ENCODE data around the gene FOXS1.

FOXS1 gene

GRCh38 chr20:31868853-31869672 is 23.7 kb upstream of the FOXS1 start:
- no peak for DNase-seq (ENCODE audit: low read depth)
- TF ChIP-seq, protein P1, sequence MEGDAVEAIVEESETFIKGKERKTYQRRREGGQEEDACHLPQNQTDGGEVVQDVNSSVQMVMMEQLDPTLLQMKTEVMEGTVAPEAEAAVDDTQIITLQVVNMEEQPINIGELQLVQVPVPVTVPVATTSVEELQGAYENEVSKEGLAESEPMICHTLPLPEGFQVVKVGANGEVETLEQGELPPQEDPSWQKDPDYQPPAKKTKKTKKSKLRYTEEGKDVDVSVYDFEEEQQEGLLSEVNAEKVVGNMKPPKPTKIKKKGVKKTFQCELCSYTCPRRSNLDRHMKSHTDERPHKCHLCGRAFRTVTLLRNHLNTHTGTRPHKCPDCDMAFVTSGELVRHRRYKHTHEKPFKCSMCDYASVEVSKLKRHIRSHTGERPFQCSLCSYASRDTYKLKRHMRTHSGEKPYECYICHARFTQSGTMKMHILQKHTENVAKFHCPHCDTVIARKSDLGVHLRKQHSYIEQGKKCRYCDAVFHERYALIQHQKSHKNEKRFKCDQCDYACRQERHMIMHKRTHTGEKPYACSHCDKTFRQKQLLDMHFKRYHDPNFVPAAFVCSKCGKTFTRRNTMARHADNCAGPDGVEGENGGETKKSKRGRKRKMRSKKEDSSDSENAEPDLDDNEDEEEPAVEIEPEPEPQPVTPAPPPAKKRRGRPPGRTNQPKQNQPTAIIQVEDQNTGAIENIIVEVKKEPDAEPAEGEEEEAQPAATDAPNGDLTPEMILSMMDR (conservative IDR thresholded peaks at IDR 0.05; ENCODE audit: control insufficient read depth, insufficient read depth, low read depth, low read length), result no peak
- no peak overlapping the region for H3K4me3 ChIP-seq (ENCODE audit: control insufficient read depth, low read depth, low read length)

- no peak overlapping the region for H3K4me3 ChIP-seq (ENCODE audit: control insufficient read depth, low read depth, low read length)
- TF ChIP-seq, protein P1 (conservative IDR thresholded peaks at IDR 0.05; ENCODE audit: control insufficient read depth, insufficient read depth, low read depth, low read length), result no peak
- no peak for DNase-seq (ENCODE audit: low read depth)
Observed at GRCh38 chr20:31866221-31866620, 20.8 kb upstream of the FOXS1 start.

- TF ChIP-seq, protein P1 (conservative IDR thresholded peaks at IDR 0.05; ENCODE audit: control insufficient read depth, insufficient read depth, low read depth, low read length), result no peak
- no peak overlapping the region for H3K4me3 ChIP-seq (ENCODE audit: control insufficient read depth, low read depth, low read length)
- no peak for DNase-seq (ENCODE audit: low read depth)
Observed at GRCh38 chr20:31864521-31865400, 19.4 kb upstream of the FOXS1 start.

GRCh38 chr20:31863296-31864085 is 18.1 kb upstream of the FOXS1 start:
- TF ChIP-seq, protein P1 (conservative IDR thresholded peaks at IDR 0.05; ENCODE audit: control insufficient read depth, insufficient read depth, low read depth, low read length), result no peak
- no peak overlapping the region for H3K4me3 ChIP-seq (ENCODE audit: control insufficient read depth, low read depth, low read length)
- no peak for DNase-seq (ENCODE audit: low read depth)

DNA sequence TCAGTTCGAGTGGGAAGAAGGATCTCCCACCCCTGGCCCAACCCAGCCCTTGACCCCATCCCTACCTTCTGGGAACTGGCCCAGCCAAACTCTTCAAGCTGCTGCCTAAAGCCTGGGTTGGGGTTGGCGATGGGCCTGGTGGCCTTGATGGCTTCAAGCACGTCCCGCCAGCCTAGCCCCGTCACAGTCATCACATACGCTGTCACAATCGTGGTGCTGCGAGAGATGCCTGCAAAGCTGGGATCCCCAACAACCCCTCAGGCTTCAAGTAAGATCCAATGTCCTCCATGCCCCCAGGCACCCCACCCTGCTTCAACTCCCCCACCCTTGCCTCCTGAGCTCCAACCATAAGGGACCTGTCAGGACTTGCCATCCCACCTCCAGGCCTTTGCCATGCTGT is 17.1 kb upstream of the FOXS1 start:
- TF ChIP-seq, protein P1 (conservative IDR thresholded peaks at IDR 0.05; ENCODE audit: control insufficient read depth, insufficient read depth, low read depth, low read length), result no peak
- H3K4me3 ChIP-seq (ENCODE audit: control insufficient read depth, low read depth, low read length), result no peak overlapping the region
- DNase-seq (ENCODE audit: low read depth), result no peak

DNA sequence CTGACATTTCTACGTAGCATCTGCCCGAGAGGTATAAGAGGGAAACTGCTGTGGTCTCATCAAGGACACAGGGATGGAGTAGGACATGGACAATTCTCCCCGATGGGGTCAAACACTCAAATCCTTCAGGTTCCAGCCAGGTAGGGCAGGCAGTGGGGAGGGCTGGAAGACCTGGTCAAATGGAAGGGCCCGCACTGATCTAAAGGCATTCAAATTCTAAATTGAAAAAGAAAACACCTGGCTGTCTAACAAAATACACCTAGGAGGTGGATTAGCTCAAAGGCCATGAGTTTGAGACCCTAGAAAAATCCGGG is 16.7 kb upstream of the FOXS1 start:
- DNase-seq (ENCODE audit: low read depth), result no peak
- no peak overlapping the region for H3K4me3 ChIP-seq (ENCODE audit: control insufficient read depth, low read depth, low read length)
- TF ChIP-seq, protein P1 (conservative IDR thresholded peaks at IDR 0.05; ENCODE audit: control insufficient read depth, insufficient read depth, low read depth, low read length), result no peak
